HG03103 (cell line): ENCODE results near the gene BNC2.

ENCODE experiments used
- ATAC-seq: cut with Tn5 transposase; IDR thresholded peaks from one replicate; pipeline ENCODE4 v1.9.1; 2021; ENCODE audit warnings: low read depth; ENCODE audit not compliant: unreplicated experiment

BNC2 gene

GRCh38 chr9:16433494-16433893 lies 437.0 kb downstream of the BNC2 start:
- no peak for ATAC-seq

- ATAC-seq = no peak
These were observed 438.6 kb downstream of the BNC2 start for GRCh38 chr9:16431666-16432392.

DNA sequence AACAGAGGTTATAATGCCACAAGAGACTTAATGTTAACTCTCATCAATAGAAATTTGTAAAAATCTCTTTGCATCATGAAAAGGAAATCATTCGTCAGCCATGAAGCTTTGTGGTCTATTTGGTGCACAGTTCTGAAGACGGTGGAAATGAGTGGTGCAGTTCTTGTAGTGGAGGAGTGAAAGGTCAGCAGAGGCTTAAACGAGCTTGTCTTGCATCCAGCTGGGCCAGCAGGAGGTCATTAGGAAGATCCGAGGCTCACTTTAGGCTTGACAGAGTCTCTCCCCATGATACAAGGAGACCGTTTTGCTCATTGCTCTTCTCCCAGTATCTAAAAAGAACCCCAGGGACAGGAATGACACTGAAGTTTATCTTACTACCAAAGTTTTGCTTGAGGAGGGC lies 440.8 kb downstream of the BNC2 start:
- no peak for ATAC-seq

DNA sequence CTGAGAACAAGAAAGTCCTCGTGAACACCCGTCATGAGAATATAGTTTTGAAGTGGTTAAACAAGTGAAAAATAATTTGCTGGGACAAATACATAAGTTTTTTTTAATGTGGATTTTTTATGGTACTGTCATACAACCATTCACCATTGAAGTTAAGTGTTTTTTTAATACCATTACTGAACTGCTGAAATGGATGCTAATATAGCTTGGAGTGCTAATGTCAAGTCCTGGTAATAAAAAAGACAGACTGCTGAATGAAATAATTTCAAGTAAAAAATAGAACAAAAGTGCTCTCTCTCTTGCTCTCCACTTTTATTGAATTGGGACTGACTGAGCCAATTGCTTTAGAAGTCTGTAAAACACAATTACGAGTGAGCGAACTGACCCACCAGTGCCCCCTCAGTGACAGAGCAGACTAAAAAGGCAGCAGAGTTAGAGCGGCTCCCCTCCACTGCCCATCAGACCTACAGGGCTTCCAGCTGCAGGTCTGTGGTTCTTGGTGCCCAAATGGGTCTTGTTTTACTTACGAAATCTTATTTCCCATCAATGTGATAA lies 442.5 kb downstream of the BNC2 start:
- no peak for ATAC-seq

- no peak for ATAC-seq
These were observed 443.8 kb downstream of the BNC2 start for GRCh38 chr9:16426716-16427115.

DNA sequence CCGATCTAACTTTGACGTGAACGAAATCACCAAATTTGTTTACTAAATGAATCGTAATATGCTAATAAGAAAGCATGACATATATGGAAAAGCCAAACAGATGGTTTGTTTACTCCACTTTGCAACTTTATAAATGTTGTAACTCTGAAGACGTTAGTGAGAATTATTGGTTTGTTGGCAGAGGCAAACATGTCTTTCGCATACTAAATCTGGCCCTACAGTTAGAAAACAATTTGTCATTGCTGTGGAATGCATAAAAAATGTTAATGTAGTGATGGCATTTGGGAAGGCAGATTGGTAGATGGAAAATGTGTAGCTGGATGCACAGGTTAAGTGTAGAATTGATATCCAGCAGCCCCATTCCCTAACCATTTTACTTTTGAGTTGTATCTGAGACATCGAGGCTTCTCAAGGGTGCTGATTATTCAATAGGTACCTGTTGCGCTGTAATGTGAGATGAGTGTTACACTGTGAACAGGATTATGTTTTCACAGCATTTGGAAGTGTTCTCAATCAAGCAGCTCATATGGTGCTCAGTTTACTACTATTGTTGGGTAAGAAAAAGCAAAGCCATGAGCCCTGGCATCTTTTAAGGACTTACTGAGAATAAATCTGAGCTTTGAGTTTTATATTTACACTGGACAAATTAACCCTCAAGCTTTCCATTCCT lies 444.8 kb downstream of the BNC2 start:
- no peak for ATAC-seq

DNA sequence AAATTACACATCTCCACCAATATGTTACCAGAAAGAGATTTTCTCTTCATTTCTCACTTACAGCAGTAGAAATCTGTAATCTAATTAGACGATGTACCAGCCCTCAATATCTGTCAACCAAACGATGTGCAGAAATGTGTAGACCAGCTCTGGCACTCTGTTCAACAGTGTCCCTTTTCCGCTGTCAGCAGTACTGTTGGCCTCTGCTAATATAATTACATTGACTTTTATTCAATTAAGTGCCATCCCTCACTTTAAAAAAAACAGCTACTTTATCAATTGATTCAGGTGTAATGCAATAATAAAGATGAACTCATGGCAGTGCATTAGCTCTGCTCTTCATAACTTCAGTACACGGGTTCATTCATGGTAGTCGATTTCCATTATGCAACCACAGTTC lies 448.4 kb downstream of the BNC2 start:
- no peak for ATAC-seq

DNA sequence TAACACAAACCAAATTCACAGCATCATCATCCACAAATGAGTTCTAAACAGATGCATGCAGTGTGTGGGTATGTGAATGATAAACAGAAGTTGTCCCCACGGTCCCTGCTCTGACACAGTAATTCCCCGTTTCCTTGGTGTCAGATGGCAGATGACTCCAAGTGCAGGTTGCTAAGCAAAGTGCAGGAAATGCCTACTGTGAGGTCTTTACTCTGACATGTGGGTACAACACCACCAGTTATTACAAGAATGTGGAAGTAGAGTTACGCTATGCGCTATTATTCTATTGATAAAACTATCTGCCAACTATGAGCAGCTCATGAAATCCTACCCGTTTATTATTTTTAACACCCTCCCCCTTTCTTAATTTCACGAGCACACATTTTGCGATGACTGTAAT lies 448.9 kb downstream of the BNC2 start:
- ATAC-seq = no peak

DNA sequence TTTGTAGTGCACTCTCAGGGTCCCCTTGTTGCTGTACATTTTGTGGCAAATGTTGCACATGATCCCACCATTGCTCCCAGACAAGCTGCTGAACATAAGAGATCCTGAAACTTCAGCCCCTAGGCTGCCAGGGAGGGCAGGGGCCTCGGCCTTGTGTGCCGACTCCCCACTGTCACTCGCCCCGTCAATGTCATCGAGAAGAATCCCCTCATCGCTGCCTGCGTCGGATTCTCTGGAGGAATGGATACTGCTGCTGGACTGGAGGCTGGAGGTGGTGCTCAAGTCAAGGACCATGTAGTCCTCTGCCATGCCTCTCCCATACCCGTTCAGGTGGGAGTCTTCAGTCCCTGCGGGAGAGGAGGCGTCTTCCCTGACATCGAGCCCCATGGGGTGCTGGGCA lies 451.3 kb downstream of the BNC2 start:
- no peak for ATAC-seq

DNA sequence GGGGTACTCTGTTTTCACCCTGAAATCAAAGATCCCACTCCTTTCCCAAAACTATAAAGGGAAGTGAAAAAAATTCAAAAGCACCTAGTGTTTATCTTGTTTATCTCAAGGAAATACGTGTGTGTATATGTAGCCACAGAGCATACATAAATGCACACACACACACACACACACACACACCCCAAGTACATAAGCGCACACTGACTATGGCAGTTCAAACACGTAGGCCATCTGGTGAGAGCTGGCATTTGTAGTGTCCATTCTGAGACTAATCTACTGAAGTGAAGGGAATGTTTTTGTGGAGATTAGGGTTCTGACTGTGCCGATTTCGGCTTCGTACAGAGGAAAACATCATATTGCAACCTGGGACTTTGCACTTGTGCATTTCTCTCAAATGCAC lies 451.7 kb downstream of the BNC2 start:
- ATAC-seq = no peak

- no peak for ATAC-seq
These were observed 452.7 kb downstream of the BNC2 start for GRCh38 chr9:16417749-16418148.

- ATAC-seq = no peak
These were observed 453.3 kb downstream of the BNC2 start for GRCh38 chr9:16417161-16417560.

DNA sequence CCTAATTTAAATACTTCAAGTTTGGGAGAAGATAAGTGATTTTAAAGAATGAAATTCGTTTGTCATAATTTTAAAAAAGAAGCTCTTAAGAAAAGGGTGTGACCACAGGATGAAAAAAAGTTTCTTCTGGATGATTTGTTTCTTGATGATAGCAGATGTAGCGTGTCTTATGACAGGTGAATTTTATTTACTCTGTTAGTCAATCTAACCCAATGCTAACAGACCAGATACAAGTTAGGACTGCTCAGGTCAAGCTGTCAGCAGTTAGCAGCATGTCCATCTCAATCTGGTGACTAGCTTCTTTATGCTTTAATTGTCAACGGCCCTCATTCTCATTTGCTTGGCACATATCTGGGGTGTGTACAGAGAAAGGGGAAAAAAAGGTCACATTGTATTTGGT lies 456.0 kb downstream of the BNC2 start:
- no peak for ATAC-seq

GRCh38 chr9:16413509-16414016 lies 456.9 kb downstream of the BNC2 start:
- no peak for ATAC-seq

GRCh38 chr9:16412740-16413139 lies 457.7 kb downstream of the BNC2 start:
- no peak for ATAC-seq

DNA sequence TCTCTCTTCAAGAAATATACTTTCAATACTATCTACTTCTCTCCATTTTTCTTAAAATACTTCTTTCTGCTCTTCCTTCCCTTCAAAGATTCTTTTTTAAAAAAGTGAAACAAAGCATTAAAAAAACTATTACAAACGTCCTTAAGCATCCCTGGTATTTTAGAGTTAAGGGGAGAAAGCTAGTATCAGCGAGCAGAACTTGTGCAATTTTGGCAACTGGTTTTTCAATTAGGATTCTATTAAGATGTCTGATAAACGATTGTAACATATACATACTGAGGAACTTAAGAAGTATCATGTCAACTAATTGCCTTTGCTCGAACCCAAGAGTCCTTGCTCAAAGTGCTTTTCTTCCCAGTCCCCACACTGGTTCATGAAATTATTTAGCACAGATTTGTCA lies 459.2 kb downstream of the BNC2 start:
- ATAC-seq = no peak

DNA sequence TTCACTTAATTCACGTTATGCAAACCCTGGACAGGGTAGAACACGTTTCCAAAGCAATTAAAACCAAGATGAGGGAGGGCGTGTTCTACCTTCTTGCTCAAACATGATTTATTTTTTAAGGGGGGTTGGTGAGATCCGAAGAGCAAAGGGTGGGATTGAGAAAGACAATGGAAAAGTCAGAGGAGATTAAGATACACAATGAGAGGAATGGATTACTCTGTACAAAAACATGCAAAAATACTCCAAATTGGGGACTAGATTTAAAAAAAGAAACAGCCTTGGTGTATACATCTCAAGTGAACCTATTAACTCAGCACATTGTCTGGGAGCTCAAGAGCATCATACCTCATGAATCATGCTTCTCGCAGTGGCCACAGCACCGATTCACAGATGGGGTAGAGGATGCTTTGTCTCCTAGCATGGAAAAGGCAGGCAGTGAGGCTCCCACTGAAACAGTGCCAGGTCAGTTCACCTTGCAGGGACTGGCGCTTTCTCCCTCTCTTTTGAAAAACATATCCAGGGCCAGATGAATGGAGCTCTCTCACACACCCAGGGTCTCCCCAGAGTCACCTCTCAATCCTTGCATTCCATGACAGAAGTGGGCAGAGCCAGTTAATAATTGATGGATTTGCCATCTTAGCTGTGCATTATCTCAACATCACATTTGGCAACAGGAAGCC lies 459.7 kb downstream of the BNC2 start:
- no peak for ATAC-seq

GRCh38 chr9:16407617-16408016 lies 462.9 kb downstream of the BNC2 start:
- no peak for ATAC-seq

- no peak for ATAC-seq
These were observed 463.8 kb downstream of the BNC2 start for GRCh38 chr9:16406526-16407225.

- ATAC-seq = no peak
These were observed 465.0 kb downstream of the BNC2 start for GRCh38 chr9:16405421-16405820.

DNA sequence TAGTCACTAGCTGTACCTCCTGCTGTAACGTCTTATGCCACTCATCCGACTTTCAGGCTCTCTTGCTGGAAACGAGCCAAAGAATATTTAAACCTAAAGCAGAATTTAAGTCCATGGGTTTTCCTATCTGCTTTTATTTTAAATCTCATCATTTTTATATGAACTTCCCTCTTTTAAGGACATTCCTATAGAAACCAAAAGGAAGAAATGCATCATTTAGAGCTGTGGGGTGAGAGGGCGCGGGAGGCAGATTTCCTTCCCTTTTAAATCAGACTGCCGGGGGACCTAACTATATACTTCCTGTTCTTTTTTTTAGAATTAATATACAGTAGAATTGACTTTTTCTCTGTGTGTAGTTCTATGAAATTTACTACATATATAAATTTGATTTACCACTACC lies 468.8 kb downstream of the BNC2 start:
- ATAC-seq = no peak
